WTC11 (cell line): Measurements from ENCODE around the gene WDR90. TPM values are rescaled to one million over a fixed set of nuclear protein-coding genes. Genes with fewer than 3 reads are reported as not detected.

Experiments
- ATAC-seq: fragments of 200-7000 bp; cut with Tn5 transposase; 2 replicates; pipeline ENCODE4 v1.10.0; 2021; ENCODE audit warnings: mild to moderate bottlenecking, moderate library complexity
- CTCF ChIA-PET: fragments of 300-600 bp; sonication (Branson Sonifier 250); formaldehyde crosslinking; loops from one replicate; lab custom pipeline; 2021; ENCODE audit warnings: antibody characterized with exemption; lab: Charles Lee
- POLR2A ChIA-PET: fragments of 350-600 bp; sonication (Branson Sonifier 250); formaldehyde crosslinking; loops from one replicate; lab custom pipeline; 2021; ENCODE audit warnings: antibody characterized with exemption; lab: Charles Lee
- DNase-seq: peaks from one replicate; pipeline ENCODE4 v3.0.0; 2021; ENCODE audit warnings: low spot score
- H3K27ac Mint-ChIP-seq: 2 replicates; pipeline ENCODE4 v1.8.0; 2021; ENCODE audit warnings: mixed read lengths
- H3K27me3 Mint-ChIP-seq: 2 replicates; pipeline ENCODE4 v1.8.0; 2021; ENCODE audit warnings: low read depth, mild to moderate bottlenecking, moderate library complexity, mixed read lengths
- H3K36me3 Mint-ChIP-seq: 2 replicates; pipeline ENCODE4 v1.8.0; 2021; ENCODE audit warnings: mixed read lengths
- H3K4me1 Mint-ChIP-seq: 2 replicates; pipeline ENCODE4 v1.8.0; 2022; ENCODE audit warnings: mixed read lengths
- H3K4me3 Mint-ChIP-seq: 2 replicates; pipeline ENCODE4 v1.8.0; 2021; ENCODE audit warnings: mild to moderate bottlenecking, moderate library complexity, mixed read lengths
- H3K9me3 Mint-ChIP-seq: 2 replicates; pipeline ENCODE4 v1.8.0; 2021; ENCODE audit warnings: mixed read lengths
- ATF1 ChIP-seq: sonication (generic); formaldehyde crosslinking; IDR thresholded peaks from 2 replicates; pipeline ENCODE4 v1.8.1; 2023; ENCODE audit warnings: mild to moderate bottlenecking, moderate library complexity, missing genetic modification reagents
- ELF4 ChIP-seq: sonication (generic); formaldehyde crosslinking; IDR thresholded peaks from 2 replicates; pipeline ENCODE4 v1.8.1; 2022; ENCODE audit warnings: low read depth, mild to moderate bottlenecking, moderate library complexity, missing genetic modification reagents
- ESRRA ChIP-seq: sonication (generic); formaldehyde crosslinking; IDR thresholded peaks from 2 replicates; pipeline ENCODE4 v1.8.1; 2022; ENCODE audit warnings: mild to moderate bottlenecking, missing genetic modification reagents, borderline replicate concordance
- FOXJ3 ChIP-seq: sonication (generic); formaldehyde crosslinking; IDR thresholded peaks from 2 replicates; pipeline ENCODE4 v1.9.0; 2021; ENCODE audit warnings: missing genetic modification reagents, mild to moderate bottlenecking, borderline replicate concordance
- GABPB1 ChIP-seq: sonication (generic); formaldehyde crosslinking; IDR thresholded peaks from 2 replicates; pipeline ENCODE4 v1.8.1; 2023; ENCODE audit warnings: mild to moderate bottlenecking, missing genetic modification reagents
- IRF2 ChIP-seq: sonication (generic); formaldehyde crosslinking; IDR thresholded peaks from 2 replicates; pipeline ENCODE4 v1.8.0; 2022; ENCODE audit warnings: low read depth, missing genetic modification reagents, borderline replicate concordance
- JUN ChIP-seq: sonication (generic); formaldehyde crosslinking; IDR thresholded peaks from 2 replicates; pipeline ENCODE4 v1.8.0; 2023; ENCODE audit warnings: mild to moderate bottlenecking, missing genetic modification reagents
- KAT7 ChIP-seq: sonication (generic); formaldehyde crosslinking; IDR thresholded peaks from 2 replicates; pipeline ENCODE4 v1.8.1; 2023; ENCODE audit warnings: missing genetic modification reagents, mild to moderate bottlenecking, borderline replicate concordance
- MXD4 ChIP-seq: fragments of 250-450 bp; sonication (Bioruptor Pico); IDR thresholded peaks from 2 replicates; pipeline ENCODE4 v1.8.0; 2021; ENCODE audit warnings: mild to moderate bottlenecking, moderate library complexity, borderline replicate concordance
- NFATC4 ChIP-seq: fragments of 250-450 bp; sonication (Bioruptor Pico); IDR thresholded peaks from 2 replicates; pipeline ENCODE4 v1.9.0; 2021; ENCODE audit warnings: mild to moderate bottlenecking
- OVOL2 ChIP-seq: fragments of 250-450 bp; sonication (Bioruptor Pico); IDR thresholded peaks from 2 replicates; pipeline ENCODE4 v1.9.0; 2021; ENCODE audit warnings: mild to moderate bottlenecking, borderline replicate concordance
- RELA ChIP-seq: sonication (generic); formaldehyde crosslinking; IDR thresholded peaks from 2 replicates; pipeline ENCODE4 v1.8.1; 2022; ENCODE audit warnings: missing genetic modification reagents, mild to moderate bottlenecking, borderline replicate concordance
- RORB ChIP-seq: fragments of 250-450 bp; sonication (Bioruptor Pico); IDR thresholded peaks from 2 replicates; pipeline ENCODE4 v1.9.0; 2021; ENCODE audit warnings: mild to moderate bottlenecking
- TEAD1 ChIP-seq: sonication (generic); formaldehyde crosslinking; IDR thresholded peaks from 2 replicates; pipeline ENCODE4 v1.8.0; 2022; ENCODE audit warnings: mild to moderate bottlenecking, missing genetic modification reagents
- ZNF121 ChIP-seq: sonication (generic); formaldehyde crosslinking; IDR thresholded peaks from 2 replicates; pipeline ENCODE4 v1.8.0; 2023; ENCODE audit warnings: missing genetic modification reagents
- ZNF416 ChIP-seq: fragments of 250-450 bp; sonication (Bioruptor Pico); IDR thresholded peaks from 2 replicates; pipeline ENCODE4 v1.9.0; 2021; ENCODE audit warnings: mild to moderate bottlenecking, inconsistent platforms
- total RNA-seq: library from RNA; stranded (reverse); gene quantifications from 3 replicates; pipeline ENCODE4 v1.2.3, GENCODE V29; 2021
- TF ChIP-seq, protein P1 (sequence below): sonication (generic); formaldehyde crosslinking; IDR thresholded peaks from 2 replicates; pipeline ENCODE4 v1.8.0; 2022; ENCODE audit warnings: missing genetic modification reagents
- TF ChIP-seq, protein P2 (sequence below): fragments of 250-450 bp; sonication (Bioruptor Pico); IDR thresholded peaks from 2 replicates; pipeline ENCODE4 v1.9.0; 2021; ENCODE audit warnings: moderate library complexity, mild to moderate bottlenecking, inconsistent platforms, borderline replicate concordance
- TF ChIP-seq, protein P3 (sequence below): fragments of 250-450 bp; sonication (Bioruptor Pico); IDR thresholded peaks from 2 replicates; pipeline ENCODE4 v1.9.0; 2021; ENCODE audit warnings: mild to moderate bottlenecking
- TF ChIP-seq, protein P4 (sequence below): sonication (generic); formaldehyde crosslinking; IDR thresholded peaks from 2 replicates; pipeline ENCODE4 v1.8.0; 2022; ENCODE audit warnings: mild to moderate bottlenecking, missing genetic modification reagents
- TF ChIP-seq, protein P5 (sequence below): sonication (generic); formaldehyde crosslinking; IDR thresholded peaks from 2 replicates; pipeline ENCODE4 v1.8.0; 2022; ENCODE audit warnings: mild to moderate bottlenecking, missing genetic modification reagents
- TF ChIP-seq, protein P6 (sequence below): sonication (generic); formaldehyde crosslinking; IDR thresholded peaks from 2 replicates; pipeline ENCODE4 v1.8.0; 2023; ENCODE audit warnings: missing genetic modification reagents

Gene WDR90
- total RNA-seq, 1 experiment from 2014 or later = 75.8 TPM

DNA sequence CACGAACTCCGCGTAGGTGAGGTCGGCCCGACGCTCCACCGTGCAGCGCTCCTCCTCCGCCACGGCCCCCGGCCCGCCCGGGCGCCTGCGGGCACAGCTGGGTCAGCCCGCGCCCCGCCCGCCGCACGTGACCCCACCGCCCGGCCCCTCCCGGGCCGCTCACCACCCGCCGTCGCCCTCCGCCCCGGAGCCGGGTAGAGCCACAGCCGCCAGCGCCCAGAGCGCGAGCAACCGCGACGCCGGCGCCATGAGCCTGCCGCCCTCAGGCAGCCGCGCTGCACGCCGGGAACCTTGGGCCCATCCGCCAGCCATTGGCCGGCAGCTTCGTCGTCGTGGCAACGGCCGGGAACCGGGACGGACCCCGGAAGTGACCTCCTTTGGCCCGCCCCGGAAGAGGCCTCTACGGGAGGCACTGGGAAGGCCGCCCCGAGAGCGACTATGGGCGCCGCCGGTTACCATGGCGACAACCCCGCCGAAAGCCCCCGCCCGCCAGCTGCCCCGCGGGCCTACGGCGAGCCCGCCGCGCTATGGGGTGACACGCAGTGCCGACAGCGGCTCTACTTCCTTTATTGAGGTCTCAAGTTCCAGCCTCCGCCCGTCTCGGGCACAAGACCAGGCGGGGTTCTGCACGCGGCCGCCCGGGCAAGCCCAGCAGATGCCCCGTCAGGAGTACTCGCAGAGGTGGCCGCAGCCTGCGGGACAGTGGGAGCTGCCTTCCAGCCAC is 35.1 kb downstream of the WDR90 start, which contains the start of gene JMJD8 (continued):
- TF ChIP-seq, protein P1, sequence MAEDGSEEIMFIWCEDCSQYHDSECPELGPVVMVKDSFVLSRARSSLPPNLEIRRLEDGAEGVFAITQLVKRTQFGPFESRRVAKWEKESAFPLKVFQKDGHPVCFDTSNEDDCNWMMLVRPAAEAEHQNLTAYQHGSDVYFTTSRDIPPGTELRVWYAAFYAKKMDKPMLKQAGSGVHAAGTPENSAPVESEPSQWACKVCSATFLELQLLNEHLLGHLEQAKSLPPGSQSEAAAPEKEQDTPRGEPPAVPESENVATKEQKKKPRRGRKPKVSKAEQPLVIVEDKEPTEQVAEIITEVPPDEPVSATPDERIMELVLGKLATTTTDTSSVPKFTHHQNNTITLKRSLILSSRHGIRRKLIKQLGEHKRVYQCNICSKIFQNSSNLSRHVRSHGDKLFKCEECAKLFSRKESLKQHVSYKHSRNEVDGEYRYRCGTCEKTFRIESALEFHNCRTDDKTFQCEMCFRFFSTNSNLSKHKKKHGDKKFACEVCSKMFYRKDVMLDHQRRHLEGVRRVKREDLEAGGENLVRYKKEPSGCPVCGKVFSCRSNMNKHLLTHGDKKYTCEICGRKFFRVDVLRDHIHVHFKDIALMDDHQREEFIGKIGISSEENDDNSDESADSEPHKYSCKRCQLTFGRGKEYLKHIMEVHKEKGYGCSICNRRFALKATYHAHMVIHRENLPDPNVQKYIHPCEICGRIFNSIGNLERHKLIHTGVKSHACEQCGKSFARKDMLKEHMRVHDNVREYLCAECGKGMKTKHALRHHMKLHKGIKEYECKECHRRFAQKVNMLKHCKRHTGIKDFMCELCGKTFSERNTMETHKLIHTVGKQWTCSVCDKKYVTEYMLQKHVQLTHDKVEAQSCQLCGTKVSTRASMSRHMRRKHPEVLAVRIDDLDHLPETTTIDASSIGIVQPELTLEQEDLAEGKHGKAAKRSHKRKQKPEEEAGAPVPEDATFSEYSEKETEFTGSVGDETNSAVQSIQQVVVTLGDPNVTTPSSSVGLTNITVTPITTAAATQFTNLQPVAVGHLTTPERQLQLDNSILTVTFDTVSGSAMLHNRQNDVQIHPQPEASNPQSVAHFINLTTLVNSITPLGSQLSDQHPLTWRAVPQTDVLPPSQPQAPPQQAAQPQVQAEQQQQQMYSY (CRISPR knock-in tag) = no peak
- TF ChIP-seq, protein P2, sequence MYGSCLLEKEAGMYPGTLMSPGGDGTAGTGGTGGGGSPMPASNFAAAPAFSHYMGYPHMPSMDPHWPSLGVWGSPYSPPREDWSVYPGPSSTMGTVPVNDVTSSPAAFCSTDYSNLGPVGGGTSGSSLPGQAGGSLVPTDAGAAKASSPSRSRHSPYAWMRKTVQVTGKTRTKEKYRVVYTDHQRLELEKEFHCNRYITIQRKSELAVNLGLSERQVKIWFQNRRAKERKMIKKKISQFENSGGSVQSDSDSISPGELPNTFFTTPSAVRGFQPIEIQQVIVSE (CRISPR knock-in tag) = no peak
- no peak; the same call in 1 of the 2 replicates for TF ChIP-seq JUN
- TF ChIP-seq, protein P3, sequence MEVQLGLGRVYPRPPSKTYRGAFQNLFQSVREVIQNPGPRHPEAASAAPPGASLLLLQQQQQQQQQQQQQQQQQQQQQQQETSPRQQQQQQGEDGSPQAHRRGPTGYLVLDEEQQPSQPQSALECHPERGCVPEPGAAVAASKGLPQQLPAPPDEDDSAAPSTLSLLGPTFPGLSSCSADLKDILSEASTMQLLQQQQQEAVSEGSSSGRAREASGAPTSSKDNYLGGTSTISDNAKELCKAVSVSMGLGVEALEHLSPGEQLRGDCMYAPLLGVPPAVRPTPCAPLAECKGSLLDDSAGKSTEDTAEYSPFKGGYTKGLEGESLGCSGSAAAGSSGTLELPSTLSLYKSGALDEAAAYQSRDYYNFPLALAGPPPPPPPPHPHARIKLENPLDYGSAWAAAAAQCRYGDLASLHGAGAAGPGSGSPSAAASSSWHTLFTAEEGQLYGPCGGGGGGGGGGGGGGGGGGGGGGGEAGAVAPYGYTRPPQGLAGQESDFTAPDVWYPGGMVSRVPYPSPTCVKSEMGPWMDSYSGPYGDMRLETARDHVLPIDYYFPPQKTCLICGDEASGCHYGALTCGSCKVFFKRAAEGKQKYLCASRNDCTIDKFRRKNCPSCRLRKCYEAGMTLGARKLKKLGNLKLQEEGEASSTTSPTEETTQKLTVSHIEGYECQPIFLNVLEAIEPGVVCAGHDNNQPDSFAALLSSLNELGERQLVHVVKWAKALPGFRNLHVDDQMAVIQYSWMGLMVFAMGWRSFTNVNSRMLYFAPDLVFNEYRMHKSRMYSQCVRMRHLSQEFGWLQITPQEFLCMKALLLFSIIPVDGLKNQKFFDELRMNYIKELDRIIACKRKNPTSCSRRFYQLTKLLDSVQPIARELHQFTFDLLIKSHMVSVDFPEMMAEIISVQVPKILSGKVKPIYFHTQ = no peak
- TF ChIP-seq IRF2 (CRISPR knock-in tag) = no peak
- TF ChIP-seq ZNF121 = no peak
- TF ChIP-seq ELF4 = no peak
- TF ChIP-seq, protein P4, sequence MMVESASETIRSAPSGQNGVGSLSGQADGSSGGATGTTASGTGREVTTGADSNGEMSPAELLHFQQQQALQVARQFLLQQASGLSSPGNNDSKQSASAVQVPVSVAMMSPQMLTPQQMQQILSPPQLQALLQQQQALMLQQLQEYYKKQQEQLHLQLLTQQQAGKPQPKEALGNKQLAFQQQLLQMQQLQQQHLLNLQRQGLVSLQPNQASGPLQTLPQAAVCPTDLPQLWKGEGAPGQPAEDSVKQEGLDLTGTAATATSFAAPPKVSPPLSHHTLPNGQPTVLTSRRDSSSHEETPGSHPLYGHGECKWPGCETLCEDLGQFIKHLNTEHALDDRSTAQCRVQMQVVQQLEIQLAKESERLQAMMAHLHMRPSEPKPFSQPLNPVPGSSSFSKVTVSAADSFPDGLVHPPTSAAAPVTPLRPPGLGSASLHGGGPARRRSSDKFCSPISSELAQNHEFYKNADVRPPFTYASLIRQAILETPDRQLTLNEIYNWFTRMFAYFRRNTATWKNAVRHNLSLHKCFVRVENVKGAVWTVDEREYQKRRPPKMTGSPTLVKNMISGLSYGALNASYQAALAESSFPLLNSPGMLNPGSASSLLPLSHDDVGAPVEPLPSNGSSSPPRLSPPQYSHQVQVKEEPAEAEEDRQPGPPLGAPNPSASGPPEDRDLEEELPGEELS (CRISPR knock-in tag) = no peak
- no peak for TF ChIP-seq RORB (CRISPR knock-in tag)
- no peak for TF ChIP-seq FOXJ3 (CRISPR knock-in tag)

DNA sequence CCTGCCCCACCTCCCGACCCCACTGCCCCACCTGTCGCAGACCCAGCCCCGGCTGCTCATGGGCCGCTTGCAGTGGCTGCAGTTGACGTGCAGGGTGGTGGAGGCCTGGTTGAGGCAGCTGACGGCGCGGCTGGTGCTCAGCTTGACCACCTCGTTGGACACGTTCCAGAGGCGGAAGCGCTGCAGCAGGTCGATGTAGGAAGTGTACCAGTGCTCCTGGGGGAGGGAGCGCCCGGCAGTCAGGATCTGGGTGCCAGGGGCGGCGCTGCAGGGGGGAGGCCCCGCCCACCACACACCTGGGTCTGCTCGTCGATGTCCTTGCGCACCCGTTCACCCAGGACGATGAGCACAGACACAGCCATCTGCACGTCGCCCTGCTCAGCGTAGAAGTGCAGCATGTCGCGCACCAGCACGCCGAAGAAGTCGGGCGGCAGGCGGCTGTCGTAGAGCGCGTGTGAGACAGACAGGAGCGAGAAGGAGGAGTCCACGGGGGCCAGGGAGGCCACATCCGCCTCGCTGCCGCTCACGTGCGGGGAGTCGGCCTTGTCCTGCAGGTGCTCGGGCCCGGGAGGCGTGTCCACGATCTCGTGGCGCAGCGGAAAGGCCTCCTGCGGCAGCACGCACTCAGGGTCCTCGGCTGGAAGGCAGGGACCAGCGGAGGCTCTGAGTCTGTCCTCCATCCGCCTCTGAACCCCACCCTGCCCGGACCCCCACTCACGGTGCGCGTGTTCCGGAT is 36.0 kb downstream of the WDR90 start:
- Mint-ChIP-seq H3K27me3 (no peaks in the 10 kb centered on the region), H3K27ac (no peak overlapping the region), H3K4me3 (no peak overlapping the region), H3K4me1 (peaks cover 20% of the 10 kb centered on the region), H3K9me3 (no peaks in the 10 kb centered on the region), H3K36me3 (peaks cover 25% of the 10 kb centered on the region)
- POLR2A ChIA-PET = interaction anchor here (1.6 kb wide), 1 partner anchor 10 kb away, joined by 6 read pairs; no protein-coding TSS in a partner anchor
- CTCF ChIA-PET = interaction anchor here (0.6 to 1.7 kb wide), 5 partner anchors 10 to 110 kb away, joined by 3 to 8 read pairs (median 3); partner anchors contain the start of gene RHBDL1
- TF ChIP-seq TEAD1 (no peak), GABPB1 (CRISPR knock-in tag) (no peak), KAT7 (CRISPR knock-in tag) (no peak), RELA (no peak), ZNF416 (CRISPR knock-in tag) (no peak), NFATC4 (no peak), OVOL2 (CRISPR knock-in tag) (no peak), ATF1 (CRISPR knock-in tag) (no peak), MXD4 (CRISPR knock-in tag) (no peak), ZNF121 (no peak), ESRRA (CRISPR knock-in tag) (no peak)
- TF ChIP-seq, protein P5, sequence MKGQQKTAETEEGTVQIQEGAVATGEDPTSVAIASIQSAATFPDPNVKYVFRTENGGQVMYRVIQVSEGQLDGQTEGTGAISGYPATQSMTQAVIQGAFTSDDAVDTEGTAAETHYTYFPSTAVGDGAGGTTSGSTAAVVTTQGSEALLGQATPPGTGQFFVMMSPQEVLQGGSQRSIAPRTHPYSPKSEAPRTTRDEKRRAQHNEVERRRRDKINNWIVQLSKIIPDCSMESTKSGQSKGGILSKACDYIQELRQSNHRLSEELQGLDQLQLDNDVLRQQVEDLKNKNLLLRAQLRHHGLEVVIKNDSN = no peak
- TF ChIP-seq, protein P6, sequence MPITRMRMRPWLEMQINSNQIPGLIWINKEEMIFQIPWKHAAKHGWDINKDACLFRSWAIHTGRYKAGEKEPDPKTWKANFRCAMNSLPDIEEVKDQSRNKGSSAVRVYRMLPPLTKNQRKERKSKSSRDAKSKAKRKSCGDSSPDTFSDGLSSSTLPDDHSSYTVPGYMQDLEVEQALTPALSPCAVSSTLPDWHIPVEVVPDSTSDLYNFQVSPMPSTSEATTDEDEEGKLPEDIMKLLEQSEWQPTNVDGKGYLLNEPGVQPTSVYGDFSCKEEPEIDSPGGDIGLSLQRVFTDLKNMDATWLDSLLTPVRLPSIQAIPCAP (CRISPR knock-in tag) = no peak
- DNase-seq = no peak
- no peak for ATAC-seq
